SU-DHL-6 (cell line): ENCODE data around the gene SLC66A1.
"Not testable (repeated sequence)": the region's sequence is repeated elsewhere in the genome, so short reads cannot be mapped to it uniquely, and the experiment has no call there.

Source experiments
- H2AFZ ChIP-seq: fragments of 200-600 bp; sonication (generic); 2 replicates; pipeline ENCODE4 v1.6.1; 2014; ENCODE audit warnings: low read depth, mild to moderate bottlenecking, moderate library complexity, mixed read lengths, antibody characterized with exemption, low read length; ENCODE audit not compliant: severe bottlenecking
- H3F3A ChIP-seq: fragments of 200-600 bp; shearing (Covaris generic); 2 replicates; pipeline ENCODE4 v1.6.0; 2016; ENCODE audit warnings: antibody characterized with exemption, mild to moderate bottlenecking; ENCODE audit not compliant: insufficient read depth
- H3K27ac ChIP-seq: fragments of 200-600 bp; sonication (generic); 2 replicates; pipeline ENCODE4 v1.5.1; 2016; ENCODE audit warnings: low read depth, mild to moderate bottlenecking, low read length, moderate library complexity, mixed read lengths
- H3K27me3 ChIP-seq: fragments of 200-600 bp; sonication (generic), shearing (Covaris generic); 2 replicates; pipeline ENCODE4 v1.6.0; 2014; ENCODE audit warnings: mild to moderate bottlenecking, low read length
- H3K36me3 ChIP-seq: fragments of 200-600 bp; sonication (generic); 2 replicates; pipeline ENCODE4 v1.6.1; 2014; ENCODE audit warnings: mild to moderate bottlenecking, low read length, mixed read lengths
- H3K4me2 ChIP-seq: fragments of 300-600, 200-600 bp; shearing (Covaris generic), sonication (generic); 2 replicates; pipeline ENCODE4 v1.6.0; 2014; ENCODE audit warnings: low read length, low read depth, mild to moderate bottlenecking; ENCODE audit not compliant: poor library complexity, severe bottlenecking
- H3K4me3 ChIP-seq: fragments of 200-600 bp; sonication (generic); 2 replicates; pipeline ENCODE4 v1.5.1; 2014; ENCODE audit warnings: antibody characterized with exemption, low read length, mild to moderate bottlenecking, mixed read lengths; ENCODE audit not compliant: insufficient read depth, poor library complexity, severe bottlenecking
- H3K79me2 ChIP-seq: fragments of 200-600 bp; sonication (generic); 2 replicates; pipeline ENCODE4 v1.6.1; 2014; ENCODE audit warnings: mild to moderate bottlenecking, low read length, moderate library complexity; ENCODE audit not compliant: insufficient read depth
- H3K9ac ChIP-seq: fragments of 200-600 bp; sonication (generic); 2 replicates; pipeline ENCODE4 v1.7.0; 2014; ENCODE audit warnings: mild to moderate bottlenecking, low read length
- H3K9me2 ChIP-seq: fragments of 200-600 bp; sonication (generic); replicated peaks from 2 replicates; pipeline ENCODE4 v1.6.1; 2014; ENCODE audit warnings: low read length; ENCODE audit not compliant: insufficient read depth
- H3K9me3 ChIP-seq: fragments of 200-600 bp; sonication (generic); 2 replicates; pipeline ENCODE4 v1.6.1; 2014; ENCODE audit warnings: low read length, mixed read lengths; ENCODE audit not compliant: insufficient read depth
- H4K20me1 ChIP-seq: fragments of 200-600 bp; sonication (generic); 2 replicates; pipeline ENCODE4 v1.6.1; 2014; ENCODE audit warnings: low read depth, mild to moderate bottlenecking, antibody characterized with exemption, low read length, moderate library complexity, mixed read lengths
- CTCF ChIP-seq: fragments of 200-600 bp; sonication (generic); IDR thresholded peaks from one replicate; pipeline ENCODE4 v1.5.1; 2017; ENCODE audit warnings: antibody characterized with exemption, mild to moderate bottlenecking, low read length, moderate library complexity; ENCODE audit not compliant: insufficient read depth, poor library complexity, severe bottlenecking
- EZH2phosphoT487 ChIP-seq: fragments of 200-600 bp; sonication (generic), shearing (Covaris generic); conservative IDR thresholded peaks from 2 replicates; pipeline ENCODE4 v1.6.1; 2018; ENCODE audit warnings: mild to moderate bottlenecking, antibody characterized with exemption, low read length, moderate library complexity, mixed read lengths

Gene SLC66A1

GRCh38 chr1:19294638-19295037 lies 17.5 kb upstream of the SLC66A1 start:
- no peak overlapping the region for H3K9ac ChIP-seq
- H3K79me2 ChIP-seq: no peaks in the 10 kb centered on the region
- no peak overlapping the region for H2AFZ ChIP-seq
- H3K27me3 ChIP-seq: no peaks in the 10 kb centered on the region
- H3K36me3 ChIP-seq: no peaks in the 10 kb centered on the region; the same call in 1 of the 2 replicates
- no peak overlapping the region for H3K4me2 ChIP-seq
- H4K20me1 ChIP-seq: no peaks in the 10 kb centered on the region
- H3K4me3 ChIP-seq: no peak overlapping the region
- H3K9me3 ChIP-seq: peaks cover 16% of the 10 kb centered on the region
- no peak overlapping the region for H3K27ac ChIP-seq
- TF ChIP-seq EZH2phosphoT487 (no peak), CTCF (no peak)
- no peaks in the 10 kb centered on the region for H3F3A ChIP-seq
- H3K9me2 ChIP-seq: no peaks in the 10 kb centered on the region

- Histone ChIP-seq H3K36me3 (no peaks in the 10 kb centered on the region; the same call in 1 of the 2 replicates), H3K9me3 (0 out of 2 replicates have a peak, but pooled peaks cover 6% of the 10 kb centered on the region), H3K9me2 (no peaks in the 10 kb centered on the region), H3F3A (no peaks in the 10 kb centered on the region), H3K27me3 (no peaks in the 10 kb centered on the region), H3K27ac (no peak overlapping the region), H3K9ac (no peak overlapping the region), H2AFZ (no peak overlapping the region), H3K4me2 (no peak overlapping the region), H4K20me1 (no peaks in the 10 kb centered on the region), H3K79me2 (no peaks in the 10 kb centered on the region), H3K4me3 (no peak overlapping the region)
- TF ChIP-seq CTCF (no peak), EZH2phosphoT487 (no peak)
These were observed 11.9 kb upstream of the SLC66A1 start for GRCh38 chr1:19300211-19300610.

- H2AFZ ChIP-seq, H3K9me2 ChIP-seq, H3K9ac ChIP-seq, H3F3A ChIP-seq, H3K36me3 ChIP-seq, H3K4me2 ChIP-seq, H3K9me3 ChIP-seq, H3K27ac ChIP-seq, H3K4me3 ChIP-seq, H3K27me3 ChIP-seq, H3K79me2 ChIP-seq, H4K20me1 ChIP-seq: not testable (repeated sequence)
These were observed 8.0 kb upstream of the SLC66A1 start for GRCh38 chr1:19304081-19304480.

- Histone ChIP-seq H2AFZ (no peak overlapping the region), H3K4me2 (no peak overlapping the region), H3F3A (no peaks in the 10 kb centered on the region), H3K79me2 (no peaks in the 10 kb centered on the region), H3K27ac (no peak overlapping the region), H3K9me3 (no peaks in the 10 kb centered on the region), H3K9ac (no peak overlapping the region), H3K4me3 (no peak overlapping the region), H3K9me2 (no peaks in the 10 kb centered on the region), H3K27me3 (no peaks in the 10 kb centered on the region), H3K36me3 (no peaks in the 10 kb centered on the region), H4K20me1 (no peaks in the 10 kb centered on the region)
- TF ChIP-seq EZH2phosphoT487 (no peak), CTCF (no peak)
These were observed 6.2 kb upstream of the SLC66A1 start for GRCh38 chr1:19305880-19306279.
